PFSK-1 (cell line): Measurements from ENCODE around the gene XPNPEP2.

Experiments
- POLR2AphosphoS5 ChIP-seq: IDR thresholded peaks from 2 replicates; pipeline ENCODE4 v1.6.1; 2012; ENCODE audit warnings: low read depth, mild to moderate bottlenecking, control low read depth, low read length, moderate library complexity
- REST ChIP-seq, 2 experiments: IDR thresholded peaks; 2 replicates each; pipeline versions ENCODE4 v1.6.1 to v1.8.0; 2011 to 2012; ENCODE audit warnings: low read depth in 2 of 2, low read length in 2 of 2, control low read depth in 1 of 2, inconsistent platforms in 1 of 2, mild to moderate bottlenecking in 1 of 2, moderate library complexity in 1 of 2; ENCODE audit not compliant: insufficient read depth in 1 of 2
- SIN3A ChIP-seq: IDR thresholded peaks from 2 replicates; pipeline ENCODE4 v1.6.1; 2012; ENCODE audit warnings: mild to moderate bottlenecking, low read length, moderate library complexity, borderline replicate concordance; ENCODE audit not compliant: insufficient read depth
- TAF1 ChIP-seq: IDR thresholded peaks from 2 replicates; pipeline ENCODE4 v1.6.1; 2012; ENCODE audit warnings: low read length, control low read depth, borderline replicate concordance; ENCODE audit not compliant: insufficient read depth

GRCh38 chrX:129808158-129808828 is 69.5 kb downstream of the XPNPEP2 start:
- no peak for TF ChIP-seq POLR2AphosphoS5
- no peak for TF ChIP-seq SIN3A
- no peak for TF ChIP-seq TAF1
- no peak for TF ChIP-seq REST (IDR thresholded peaks at IDR 0.05; ENCODE audit: insufficient read depth in 1 of 2, low read depth in 2 of 2, low read length in 2 of 2)
